T47D (cell line): ENCODE data around the gene ABHD1.

Experiments
- DNase-seq, 2 experiments: peaks; one replicate each; pipeline versions ENCODE4 v3.0.0 to v3.0.0-alpha.2; 2011 to 2012; ENCODE audit warnings: low read depth in 1 of 2, low spot score in 1 of 2
- JUND ChIP-seq: IDR thresholded peaks from 2 replicates; pipeline ENCODE4 v1.6.1; 2012; ENCODE audit warnings: low read depth
- in situ Hi-C: cut with HindIII; loops from 2 replicates; pipeline ENCODE4 v1.10.0; 2016; ENCODE audit warnings: low sequenced_read_pairs, low pct_unique_long_range_greater_than_20kb

ABHD1 gene

GRCh38 chr2:27179344-27180000 is 55.9 kb downstream of the ABHD1 start:
- no peak for TF ChIP-seq JUND
- no peak for DNase-seq
- in situ Hi-C loops: no loop called here
